Activated CD8-positive, alpha-beta T cell treated with anti-CD3 and anti-CD28 coated beads for 36 hours (primary cell): ENCODE data around the gene SH3TC2. TPM values are rescaled to one million over a fixed set of nuclear protein-coding genes. Genes with fewer than 3 reads are reported as not detected.

Source experiments
- ATAC-seq: fragments of 200-7000 bp; cut with Tn5 transposase; one replicate; pipeline ENCODE4 v1.10.0; 2021; ENCODE audit warnings: mild to moderate bottlenecking, moderate library complexity
- CTCF ChIA-PET: fragments of 350-600 bp; sonication (Branson Sonifier 250); formaldehyde crosslinking; loops from one replicate; lab custom pipeline; 2021; ENCODE audit warnings: antibody characterized with exemption; lab: Charles Lee
- POLR2A ChIA-PET: fragments of 350-600 bp; sonication (Branson Sonifier 250); formaldehyde crosslinking; loops from one replicate; lab custom pipeline; 2021; ENCODE audit warnings: antibody characterized with exemption; lab: Charles Lee
- DNase-seq: peaks from one replicate; pipeline ENCODE4 v3.0.0-alpha.2; 2020
- H3K27ac Mint-ChIP-seq: one replicate; pipeline ENCODE4 v1.8.0; 2021; ENCODE audit warnings: mild to moderate bottlenecking, mixed read lengths
- H3K27me3 Mint-ChIP-seq: one replicate; pipeline ENCODE4 v1.8.0; 2021; ENCODE audit warnings: mixed read lengths
- H3K36me3 Mint-ChIP-seq: one replicate; pipeline ENCODE4 v1.8.0; 2021; ENCODE audit warnings: low read depth, mixed read lengths
- H3K4me1 Mint-ChIP-seq: one replicate; pipeline ENCODE4 v1.8.0; 2021; ENCODE audit warnings: low read depth, mixed read lengths
- H3K4me3 Mint-ChIP-seq: one replicate; pipeline ENCODE4 v1.8.0; 2021; ENCODE audit warnings: mild to moderate bottlenecking, moderate library complexity, mixed read lengths
- H3K9me3 Mint-ChIP-seq: one replicate; pipeline ENCODE4 v1.8.0; 2021; ENCODE audit warnings: mixed read lengths
- CTCF ChIP-seq: fragments of 200-600 bp; IDR thresholded peaks from one replicate; pipeline ENCODE4 v1.8.0; 2022; ENCODE audit warnings: antibody characterized with exemption, mild to moderate bottlenecking
- intact Hi-C: fragments of 100-400 bp; cut with micrococcal nuclease; formaldehyde crosslinking; loops from one replicate; pipeline ENCODE4 v1.10.0; 2022
- total RNA-seq, 2 experiments: library from RNA; stranded (reverse); gene quantifications; one replicate each; pipeline ENCODE4 v1.2.3, GENCODE V29; 2021

SH3TC2 gene
- total RNA-seq, 2 experiments from 2014 or later, result not detected

GRCh38 chr5:149036168-149036567 is 26.7 kb downstream of the SH3TC2 start:
- Mint-ChIP-seq H3K4me3 (no peak overlapping the region), H3K27ac (no peak overlapping the region), H3K36me3 (no peaks in the 10 kb centered on the region), H3K27me3 (peaks cover 10% of the 10 kb centered on the region), H3K4me1 (peaks cover 20% of the 10 kb centered on the region), H3K9me3 (no peaks in the 10 kb centered on the region)
- ATAC-seq, result peak; percentile 43
- peak; percentile 55 for DNase-seq
- ChIA-PET POLR2A (interaction anchor here (0.8 kb wide), 1 partner anchor 305 kb away, joined by 3 read pairs; no protein-coding TSS in a partner anchor), CTCF (interaction anchor here (0.8 to 17.2 kb wide), 31 partner anchors 9 to 857 kb away, joined by 3 to 409 read pairs (median 6); partner anchors contain the start of genes ABLIM3, ADRB2 and SH3TC2)
- intact Hi-C loops, result loop anchor here (10.0 kb wide), 1 partner anchor 211 kb away; the partner anchor contains the start of gene ADRB2
- TF ChIP-seq CTCF, result no peak

GRCh38 chr5:149035372-149035790 is 27.5 kb downstream of the SH3TC2 start:
- DNase-seq (peak; percentile 84), ATAC-seq (peak; percentile 66)
- TF ChIP-seq CTCF, result peak; percentile 78
- peaks cover 10% of the 10 kb centered on the region for H3K27me3 Mint-ChIP-seq
- POLR2A ChIA-PET, result interaction anchor here (0.8 to 0.9 kb wide), 2 partner anchors 34 to 304 kb away, joined by 3 read pairs; no protein-coding TSS in a partner anchor
- intact Hi-C loops, result loop anchor here (10.0 kb wide), 1 partner anchor 211 kb away; the partner anchor contains the start of gene ADRB2
- no peaks in the 10 kb centered on the region for H3K9me3 Mint-ChIP-seq
- CTCF ChIA-PET, result interaction anchor here (0.7 to 17.2 kb wide), 61 partner anchors 8 to 860 kb away, joined by 3 to 409 read pairs (median 5); partner anchors contain the start of genes ABLIM3, ADRB2 and SH3TC2
- H3K4me3 Mint-ChIP-seq, result no peak overlapping the region
- H3K27ac Mint-ChIP-seq, result no peak overlapping the region
- peaks cover 20% of the 10 kb centered on the region for H3K4me1 Mint-ChIP-seq
- H3K36me3 Mint-ChIP-seq, result no peaks in the 10 kb centered on the region

DNA sequence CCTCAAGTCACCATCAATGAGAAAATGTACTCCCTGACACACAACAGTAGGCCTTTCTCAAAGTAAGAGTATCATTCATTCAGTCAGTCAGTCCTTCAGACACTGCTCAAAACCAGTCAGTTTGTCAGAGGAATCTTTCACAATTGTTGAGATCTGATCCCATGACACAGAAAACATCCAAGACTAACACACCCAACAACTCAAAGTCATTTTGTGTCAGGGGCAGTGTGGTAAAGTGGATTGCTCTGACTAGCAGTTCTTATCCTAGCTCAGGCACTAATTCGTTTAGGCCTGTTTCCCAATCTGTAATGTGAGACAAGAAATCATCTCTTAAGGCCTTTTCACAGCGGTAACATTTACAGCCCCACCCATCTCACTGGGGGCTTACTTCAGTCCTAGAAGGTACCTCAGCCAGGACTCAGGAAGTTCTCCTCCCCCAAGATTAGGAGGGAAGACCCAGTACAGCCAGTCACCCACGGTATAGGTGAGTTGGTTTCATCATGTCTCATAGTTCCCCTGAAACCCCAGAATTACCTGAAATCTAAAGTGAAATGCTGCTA is 31.9 kb downstream of the SH3TC2 start:
- H3K36me3 Mint-ChIP-seq, result no peaks in the 10 kb centered on the region
- no peaks in the 10 kb centered on the region for H3K27me3 Mint-ChIP-seq
- no peak for TF ChIP-seq CTCF
- no peaks in the 10 kb centered on the region for H3K4me1 Mint-ChIP-seq
- H3K27ac Mint-ChIP-seq, result no peak overlapping the region
- ATAC-seq (no peak), DNase-seq (no peak)
- POLR2A ChIA-PET, result no interaction called here
- CTCF ChIA-PET, result interaction anchor here (1.0 to 17.2 kb wide), 3 partner anchors 238 to 574 kb away, joined by 3 to 409 read pairs (median 4); no protein-coding TSS in a partner anchor
- no peak overlapping the region for H3K4me3 Mint-ChIP-seq
- intact Hi-C loops, result loop anchor here (10.0 kb wide), 1 partner anchor 206 kb away; the partner anchor contains the start of gene ADRB2
- H3K9me3 Mint-ChIP-seq, result no peaks in the 10 kb centered on the region

GRCh38 chr5:149030392-149030791 is 32.5 kb downstream of the SH3TC2 start:
- Mint-ChIP-seq H3K9me3 (no peaks in the 10 kb centered on the region), H3K36me3 (no peaks in the 10 kb centered on the region), H3K4me1 (no peaks in the 10 kb centered on the region), H3K27me3 (no peaks in the 10 kb centered on the region), H3K27ac (no peak overlapping the region), H3K4me3 (no peak overlapping the region)
- no peak for TF ChIP-seq CTCF
- CTCF ChIA-PET, result interaction anchor here (1.0 to 17.2 kb wide), 3 partner anchors 239 to 574 kb away, joined by 3 to 409 read pairs (median 4); no protein-coding TSS in a partner anchor
- no peak for ATAC-seq
- DNase-seq, result no peak
- POLR2A ChIA-PET, result no interaction called here
- intact Hi-C loops, result loop anchor here (10.0 kb wide), 1 partner anchor 206 kb away; the partner anchor contains the start of gene ADRB2

- H3K27ac Mint-ChIP-seq, result no peak overlapping the region
- no peak for DNase-seq
- ChIA-PET POLR2A (no interaction called here), CTCF (interaction anchor here (17.2 kb wide), 1 partner anchor 290 kb away, joined by 409 read pairs; no protein-coding TSS in a partner anchor)
- no peaks in the 10 kb centered on the region for H3K36me3 Mint-ChIP-seq
- no peak for ATAC-seq
- no peak for TF ChIP-seq CTCF
- no peak overlapping the region for H3K4me3 Mint-ChIP-seq
- no peaks in the 10 kb centered on the region for H3K9me3 Mint-ChIP-seq
- H3K27me3 Mint-ChIP-seq, result no peaks in the 10 kb centered on the region
- intact Hi-C loops, result no loop called here
- no peaks in the 10 kb centered on the region for H3K4me1 Mint-ChIP-seq
These were observed 33.9 kb downstream of the SH3TC2 start for GRCh38 chr5:149028984-149029383.
